GM12878 (cell line): ENCODE results near the gene RAB32. TPM values are rescaled to one million over a fixed set of nuclear protein-coding genes. Genes with fewer than 3 reads are reported as not detected.

ENCODE experiments used
- ATAC-seq: fragments of 200-7000 bp; cut with Tn5 transposase; 3 replicates; pipeline ENCODE4 v1.9.1; 2020; ENCODE audit warnings: mild to moderate bottlenecking, moderate library complexity
- BruUV-seq: library from RNA; stranded (reverse); fragments of 400-500 nt; replicated peaks from 2 replicates; lab custom pipeline; 2021; lab: Mats Ljungman, UMichigan
- CTCF ChIA-PET: fragments of 300-600 bp; sonication (Branson Sonifier 250); formaldehyde crosslinking; extraction: SDS; loops from one replicate; lab custom pipeline; 2021; ENCODE audit warnings: inconsistent platforms; lab: Yijun Ruan, JAX
- POLR2A ChIA-PET: fragments of 350-600 bp; formaldehyde crosslinking; extraction: SDS; loops from one replicate; lab custom pipeline; 2021; ENCODE audit warnings: inconsistent platforms; lab: Charles Lee
- RAD21 ChIA-PET: fragments of 300-600 bp; sonication (Branson Sonifier 250); formaldehyde crosslinking; loops from one replicate; lab custom pipeline; 2023; ENCODE audit warnings: antibody characterized with exemption; ENCODE audit not compliant: unreplicated experiment; lab: Charles Lee
- SMC1A ChIA-PET: fragments of 300-600 bp; sonication (Branson Sonifier 250); formaldehyde crosslinking; loops from one replicate; lab custom pipeline; 2023; ENCODE audit not compliant: unreplicated experiment, uncharacterized antibody; lab: Charles Lee
- DNase-seq: peaks from one replicate; pipeline ENCODE4 v3.0.0-alpha.2; 2011; ENCODE audit warnings: low read depth, low spot score
- FAIRE-seq: peaks from 3 replicates; lab custom pipeline; 2011; peaks lifted over from hg19 to GRCh38; lab: Jason Lieb, UNC
- H2AFZ ChIP-seq: 2 replicates; pipeline ENCODE4 v1.6.0; 2011; ENCODE audit warnings: low read depth, low read length, control low read depth; ENCODE audit not compliant: control insufficient read depth
- H3K27ac ChIP-seq: 2 replicates; pipeline ENCODE4 v1.5.1; 2011; ENCODE audit warnings: control low read depth; ENCODE audit not compliant: control insufficient read depth, insufficient read depth
- H3K27me3 ChIP-seq, 2 experiments: replicated peaks in 1 of 2; 2 replicates each; pipeline versions ENCODE4 v1.6.0 to v1.6.1; 2011; ENCODE audit warnings: low read length in 1 of 2; ENCODE audit not compliant: control insufficient read depth in 2 of 2, insufficient read depth in 2 of 2
- H3K36me3 ChIP-seq, 2 experiments: 2 replicates each; pipeline ENCODE4 v1.5.1; 2011; ENCODE audit warnings: low read length in 1 of 2; ENCODE audit not compliant: control insufficient read depth in 2 of 2, insufficient read depth in 2 of 2
- H3K4me1 ChIP-seq: 2 replicates; pipeline ENCODE4 v1.6.1; 2011; ENCODE audit warnings: mild to moderate bottlenecking, low read length, moderate library complexity, mixed read lengths; ENCODE audit not compliant: control insufficient read depth, insufficient read depth
- H3K4me2 ChIP-seq: 2 replicates; pipeline ENCODE4 v1.6.0; 2011; ENCODE audit warnings: control low read depth; ENCODE audit not compliant: control insufficient read depth, insufficient read depth
- H3K4me3 ChIP-seq: fragments of 200-600 bp; sonication (generic); 2 replicates; pipeline ENCODE4 v1.5.1; 2016
- H3K79me2 ChIP-seq: 2 replicates; pipeline ENCODE4 v1.6.0; 2011; ENCODE audit warnings: low read length; ENCODE audit not compliant: control insufficient read depth, insufficient read depth
- H3K9ac ChIP-seq: 2 replicates; pipeline ENCODE4 v1.8.0; 2011; ENCODE audit warnings: low read length, control low read depth, mixed read lengths; ENCODE audit not compliant: control insufficient read depth, insufficient read depth
- H3K9me3 ChIP-seq: replicated peaks from 3 replicates; pipeline ENCODE4 v1.5.1; 2011; ENCODE audit warnings: mild to moderate bottlenecking, low read length; ENCODE audit not compliant: control insufficient read depth, insufficient read depth
- H4K20me1 ChIP-seq: 2 replicates; pipeline ENCODE4 v1.6.0; 2011; ENCODE audit not compliant: control insufficient read depth, insufficient read depth
- BCL11A ChIP-seq: IDR thresholded peaks from 2 replicates; pipeline ENCODE4 v1.6.1; 2011; ENCODE audit warnings: low read depth, low read length
- CHD4 ChIP-seq: fragments of 200-600 bp; sonication (generic); IDR thresholded peaks from 2 replicates; pipeline ENCODE4 v1.6.1; 2016; ENCODE audit warnings: mild to moderate bottlenecking
- EED ChIP-seq: sonication (generic); IDR thresholded peaks from 2 replicates; pipeline ENCODE4 v1.6.1; 2016; ENCODE audit warnings: antibody characterized with exemption, low read depth
- IRF3 ChIP-seq: fragments of 450-650 bp; IDR thresholded peaks from 2 replicates; pipeline ENCODE4 v1.6.1; 2014; ENCODE audit warnings: mild to moderate bottlenecking
- JUNB ChIP-seq: IDR thresholded peaks from 2 replicates; pipeline ENCODE4 v1.6.1; 2016; ENCODE audit warnings: antibody characterized with exemption, mild to moderate bottlenecking
- KLF5 ChIP-seq: fragments of 450-650 bp; IDR thresholded peaks from 2 replicates; pipeline ENCODE4 v1.6.1; 2014; ENCODE audit warnings: mild to moderate bottlenecking; ENCODE audit not compliant: partially characterized antibody
- MEF2A ChIP-seq: IDR thresholded peaks from 2 replicates; pipeline ENCODE4 v1.6.1; 2011; ENCODE audit warnings: low read depth, mild to moderate bottlenecking, low read length, moderate library complexity; ENCODE audit not compliant: insufficient read depth
- MTA3 ChIP-seq: IDR thresholded peaks from 2 replicates; pipeline ENCODE4 v1.6.1; 2012; ENCODE audit warnings: low read length, inconsistent platforms, borderline replicate concordance
- NFXL1 ChIP-seq: fragments of 450-650 bp; IDR thresholded peaks from 2 replicates; pipeline ENCODE4 v1.6.1; 2017; ENCODE audit warnings: antibody characterized with exemption, mild to moderate bottlenecking, borderline replicate concordance
- PAX5 ChIP-seq: IDR thresholded peaks from 2 replicates; pipeline ENCODE4 v1.6.1; 2011; ENCODE audit warnings: low read depth, low read length, borderline replicate concordance
- PML ChIP-seq: IDR thresholded peaks from 2 replicates; pipeline ENCODE4 v1.6.1; 2012; ENCODE audit warnings: low read length, inconsistent platforms
- PRDM15 ChIP-seq: fragments of 450-650 bp; formaldehyde crosslinking; IDR thresholded peaks from 2 replicates; pipeline ENCODE4 v1.4.0; 2020; ENCODE audit warnings: mild to moderate bottlenecking, moderate library complexity
- RAD21 ChIP-seq: IDR thresholded peaks from 2 replicates; pipeline ENCODE4 v1.6.1; 2011; ENCODE audit warnings: mild to moderate bottlenecking, low read depth, low read length, moderate library complexity; ENCODE audit not compliant: insufficient read depth
- RELA ChIP-seq: fragments of 450-650 bp; IDR thresholded peaks from 2 replicates; pipeline ENCODE4 v1.8.0; 2014; ENCODE audit warnings: borderline replicate concordance; ENCODE audit not compliant: partially characterized antibody
- SMC3 ChIP-seq: IDR thresholded peaks from 2 replicates; pipeline ENCODE4 v1.6.1; 2011; ENCODE audit warnings: low read length, improper control_type of control experiment, borderline replicate concordance
- SUZ12 ChIP-seq: fragments of 200-600 bp; sonication (generic); IDR thresholded peaks from one replicate; pipeline ENCODE4 v1.6.1; 2018; ENCODE audit warnings: antibody characterized with exemption, mild to moderate bottlenecking; ENCODE audit not compliant: unreplicated experiment
- TCF12 ChIP-seq: IDR thresholded peaks from 2 replicates; pipeline ENCODE4 v1.6.1; 2011; ENCODE audit warnings: low read depth, mild to moderate bottlenecking, low read length
- YBX1 ChIP-seq: fragments of 450-650 bp; IDR thresholded peaks from 2 replicates; pipeline ENCODE4 v1.6.1; 2016; ENCODE audit warnings: antibody characterized with exemption
- ZNF274 ChIP-seq: IDR thresholded peaks from one replicate; pipeline ENCODE4 v1.8.0; 2011; ENCODE audit not compliant: insufficient read length, insufficient read depth
- ZNF384 ChIP-seq: IDR thresholded peaks from 2 replicates; pipeline ENCODE4 v1.6.1; 2012; ENCODE audit warnings: low read depth, mild to moderate bottlenecking, low read length, improper control_type of control experiment, borderline replicate concordance
- WGBS: methylation state at CpG from one replicate; pipeline ENCODE4 v1.1.6; 2016; ENCODE audit warnings: low lambda C conversion rate; ENCODE audit not compliant: insufficient replicate concordance, insufficient coverage; ENCODE audit errors: missing lambda C conversion rate; 5-methylcytosine and 5-hydroxymethylcytosine counted together
- in situ Hi-C: fragments of 300-500 bp; cut with MboI; formaldehyde crosslinking; loops from 9 replicates; pipeline ENCODE4 v1.14.3; 2018; ENCODE audit warnings: mixed read lengths
- intact Hi-C: fragments of 100-400 bp; cut with micrococcal nuclease; formaldehyde crosslinking; loops from one replicate; pipeline ENCODE4 v1.14.2; 2022; ENCODE audit not compliant: unreplicated experiment
- polyA plus RNA-seq, 11 experiments: library from polyadenylated mRNA; depleted of rRNA in 4 of 11; unstranded in 6 of 11; stranded (reverse) in 5 of 11; fragments of >200 nt; fragmentation: Nextera tagmentation in 4 of 11; fragmentation: Illumina TruSeq in 1 of 11; extraction: Ambion mirVana in 4 of 11; extraction: Trizol in 1 of 11; gene quantifications; 1 replicate in 1 of 11; 2 replicates in 10 of 11; pipeline versions ENCODE4 v1.2.1 to v1.2.3, GENCODE V29; 2011 to 2016; ENCODE audit warnings: inconsistent platforms in 2 of 11, missing spikeins in 2 of 11, low read depth in 1 of 11
- total RNA-seq, 4 experiments: library from RNA; depleted of rRNA in 3 of 4; stranded (reverse); fragments of >200 nt in 3 of 4; fragmentation: Illumina TruSeq in 1 of 4; extraction: Trizol in 1 of 4; gene quantifications; 2 replicates each; pipeline versions ENCODE4 v1.2.1 to v1.2.3, GENCODE V29; 2013 to 2021

RAB32 gene
- total and polyA plus RNA-seq, 10 of the 15 experiments (the other 5 are each of a cell fraction or from before 2014, with no cell fraction given), result 0.50 TPM; not detected in 9

- TF ChIP-seq NFXL1 (no peak), SUZ12 (no peak), TCF12 (no peak), CHD4 (no peak)
Observed at GRCh38 chr6:146582857-146583256, 39.2 kb downstream of the RAB32 start (continued).

DNA sequence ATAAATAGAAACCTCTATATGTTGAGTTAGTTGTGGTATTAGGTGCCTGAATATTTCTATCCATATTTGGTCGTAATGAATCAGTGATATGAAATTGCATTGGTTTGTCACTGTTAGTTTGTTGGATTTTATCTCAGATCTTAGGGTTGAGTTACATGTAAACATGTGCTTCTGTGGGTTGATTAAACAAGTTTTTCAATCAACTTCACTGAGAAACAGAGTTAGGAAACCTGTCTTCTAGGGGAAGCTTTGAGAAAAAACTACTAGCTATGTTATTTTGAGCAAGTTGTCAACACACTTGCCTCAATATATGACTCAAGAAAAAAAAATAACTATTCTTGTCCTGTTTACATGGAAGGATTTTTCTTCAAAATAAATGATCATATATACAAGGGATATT, 40.3 kb downstream of the RAB32 start:
- Histone ChIP-seq H3K27me3 (no peaks in the 10 kb centered on the region), H3K4me1 (no peaks in the 10 kb centered on the region), H3K9ac (no peak overlapping the region), H3K4me2 (no peak overlapping the region), H3K79me2 (no peaks in the 10 kb centered on the region), H2AFZ (no peak overlapping the region), H3K36me3 (no peaks in the 10 kb centered on the region), H3K9me3 (no peaks in the 10 kb centered on the region), H3K27ac (no peak overlapping the region), H3K4me3 (no peak overlapping the region), H4K20me1 (no peaks in the 10 kb centered on the region; the same call in 1 of the 2 replicates)
- DNase-seq (no peak), FAIRE-seq (no peak), ATAC-seq (no peak)
- BruUV-seq, result no TSS peak
- CTCF ChIA-PET, result no interaction called here
- intact Hi-C loops, result no loop called here
- WGBS, result 0% methylated on average over 1 of the region's 1 CpG
- in situ Hi-C loops, result no loop called here
- RAD21 ChIA-PET, result no interaction called here
- SMC1A ChIA-PET, result interaction anchor here (0.7 kb wide), 1 partner anchor 184 kb away, joined by 3 read pairs; no protein-coding TSS in a partner anchor
- POLR2A ChIA-PET, result no interaction called here
- no peak for TF ChIP-seq KLF5
- no peak for TF ChIP-seq MTA3
- TF ChIP-seq YBX1, result no peak
- no peak for TF ChIP-seq EED
- TF ChIP-seq CHD4, result no peak
- no peak for TF ChIP-seq PAX5
- TF ChIP-seq MEF2A, result no peak
- TF ChIP-seq JUNB, result no peak
- no peak for TF ChIP-seq RELA
- TF ChIP-seq SMC3, result no peak
- no peak for TF ChIP-seq PML
- TF ChIP-seq PRDM15, result no peak
- no peak for TF ChIP-seq IRF3
- TF ChIP-seq NFXL1, result no peak
- TF ChIP-seq ZNF274, result no peak
- no peak for TF ChIP-seq RAD21
- TF ChIP-seq ZNF384, result no peak
- no peak for TF ChIP-seq BCL11A
